DND-41 (cell line): ENCODE results near the gene CFAP221.

ENCODE experiments used
- CTCF ChIP-seq: IDR thresholded peaks from 2 replicates; pipeline ENCODE4 v1.5.1; 2012; ENCODE audit warnings: borderline replicate concordance, low read length, moderate library complexity, mild to moderate bottlenecking; ENCODE audit not compliant: poor library complexity, severe bottlenecking; ENCODE audit errors: extremely low read depth
- EZH2 ChIP-seq: IDR thresholded peaks from 3 replicates; pipeline ENCODE4 v1.6.1; 2012; ENCODE audit warnings: borderline replicate concordance, low read depth, mild to moderate bottlenecking, moderate library complexity, low read length, inconsistent platforms; ENCODE audit not compliant: severe bottlenecking

DNA sequence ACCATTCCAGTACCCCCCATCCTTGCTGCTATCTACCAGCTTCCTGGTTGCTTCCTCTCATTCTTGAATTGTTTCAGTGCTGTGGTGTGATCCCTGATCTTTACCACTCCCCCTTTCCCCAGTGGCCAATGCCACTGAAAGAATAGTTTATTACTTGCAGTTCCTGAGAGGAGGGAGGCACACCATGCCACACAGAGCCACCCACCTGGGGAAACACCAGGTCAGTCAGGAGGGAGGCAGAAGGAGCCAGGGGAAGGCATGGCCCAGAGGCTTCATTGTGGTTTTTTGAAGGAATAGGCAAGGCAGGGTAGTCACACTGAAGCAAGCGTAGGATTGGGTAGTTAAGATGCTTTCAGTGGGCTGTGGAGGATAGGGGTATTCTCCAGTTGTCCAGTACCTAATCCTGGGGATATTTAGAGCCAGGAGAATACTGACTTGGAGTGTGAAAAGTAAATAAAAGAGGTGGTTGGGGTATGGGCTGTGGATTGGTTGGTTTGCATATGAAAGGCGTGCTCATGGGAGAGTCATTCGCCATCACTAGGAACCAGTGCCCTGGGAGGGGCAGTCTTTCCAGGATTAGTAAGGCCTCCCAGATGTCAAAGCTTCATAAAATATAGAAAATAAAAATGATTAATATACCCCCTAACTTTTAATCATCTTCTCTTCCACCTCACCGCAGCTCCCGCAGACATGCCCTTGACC lies 128.1 kb downstream of the CFAP221 start:
- TF ChIP-seq CTCF (no peak), EZH2 (no peak)
